Measurements from ENCODE around the gene LMTK3. TPM values are rescaled to one million over a fixed set of nuclear protein-coding genes. Genes with fewer than 3 reads are reported as not detected.

LMTK3 gene
- polyA plus RNA-seq, 1 of the 3 experiments (the other 2 are of a cell fraction), result 3.2 TPM

- Histone ChIP-seq H3K27ac (ENCODE audit: low read depth in 2 of 2, low read length in 1 of 2) (no peak overlapping the region), H3F3A (replicated peaks; ENCODE audit: insufficient read depth) (peaks cover 11% of the 10 kb centered on the region), H4K20me1 (ENCODE audit: insufficient read depth) (peaks cover 29% of the 10 kb centered on the region), H3K9ac (no peak overlapping the region), H3K79me2 (ENCODE audit: insufficient read depth) (peaks cover 20% of the 10 kb centered on the region), H3K27me3 (ENCODE audit: insufficient read depth) (no peaks in the 10 kb centered on the region), H3K4me1 (ENCODE audit: control insufficient read depth in 1 of 2, insufficient read depth in 2 of 2, low read depth in 1 of 2, low read length in 1 of 2) (no peaks in the 10 kb centered on the region; a peak in 1 of 4 replicates), H3K36me3 (replicated peaks in 1 of 2; ENCODE audit: control insufficient read depth in 1 of 2, insufficient read depth in 2 of 2, low read length in 1 of 2) (peaks cover 43 to 76% of the 10 kb centered on the region in 2 experiments), H3K9me2 (no peaks in the 10 kb centered on the region), H3K4me2 (no peak overlapping the region), H3K9me3 (no peaks in the 10 kb centered on the region), H2AFZ (ENCODE audit: low read depth) (no peak overlapping the region), H3K4me3 (ENCODE audit: low read depth in 2 of 2, low read length in 1 of 2) (no peak overlapping the region)
- TF ChIP-seq RFX5 (IDR thresholded peaks at IDR 0.05; ENCODE audit: low read length) (no peak), PBX3 (IDR thresholded peaks at IDR 0.05) (no peak), MAX (IDR thresholded peaks at IDR 0.05; ENCODE audit: low read depth) (no peak), TCF12 (IDR thresholded peaks at IDR 0.05) (no peak), RAD21 (IDR thresholded peaks at IDR 0.05; ENCODE audit: low read length) (no peak), FOSL2 (IDR thresholded peaks at IDR 0.05; ENCODE audit: borderline replicate concordance, low read depth) (no peak), TAF1 (IDR thresholded peaks at IDR 0.05; ENCODE audit: borderline replicate concordance, low read depth, low read length) (no peak), MXI1 (IDR thresholded peaks at IDR 0.05; ENCODE audit: low read depth, low read length) (no peak), FOXJ3 (CRISPR knock-in tag; IDR thresholded peaks at IDR 0.05) (no peak), ELF1 (IDR thresholded peaks at IDR 0.05) (no peak), FOXM1 (IDR thresholded peaks at IDR 0.05; ENCODE audit: low read depth) (no peak), JUND (IDR thresholded peaks at IDR 0.05) (no peak)
- ChIA-PET POLR2A (interaction anchor here (1.2 kb wide), 1 partner anchor 162 kb away, joined by 4 read pairs; no protein-coding TSS in a partner anchor), CTCF (interaction anchor here (1.0 to 5.0 kb wide), 5 partner anchors 14 to 161 kb away, joined by 3 to 40 read pairs (median 4); partner anchors contain the start of gene GRIN2D)
- WGBS (ENCODE audit: low lambda C conversion rate), result 94% methylated on average over 9 of the region's 9 CpGs
- DNase-seq, result no peak
Observed at GRCh38 chr19:48476176-48476575, 35.5 kb downstream of the LMTK3 start.

GRCh38 chr19:48475369-48476068 is 36.1 kb downstream of the LMTK3 start:
- Histone ChIP-seq H3F3A (replicated peaks; ENCODE audit: insufficient read depth) (peaks cover 10% of the 10 kb centered on the region), H3K9me2 (no peaks in the 10 kb centered on the region), H4K20me1 (ENCODE audit: insufficient read depth) (peaks cover 36% of the 10 kb centered on the region), H3K79me2 (ENCODE audit: insufficient read depth) (peaks cover 26% of the 10 kb centered on the region), H3K4me3 (ENCODE audit: low read depth in 2 of 2, low read length in 1 of 2) (no peak overlapping the region), H3K9ac (no peak overlapping the region), H2AFZ (ENCODE audit: low read depth) (no peak overlapping the region), H3K27me3 (ENCODE audit: insufficient read depth) (no peaks in the 10 kb centered on the region), H3K4me1 (ENCODE audit: control insufficient read depth in 1 of 2, insufficient read depth in 2 of 2, low read depth in 1 of 2, low read length in 1 of 2) (peaks cover 0 to 4% of the 10 kb centered on the region in 2 experiments; a peak in 2 of 4 replicates), H3K9me3 (no peaks in the 10 kb centered on the region), H3K4me2 (no peak overlapping the region), H3K27ac (ENCODE audit: low read depth in 2 of 2, low read length in 1 of 2) (no peak overlapping the region), H3K36me3 (replicated peaks in 1 of 2; ENCODE audit: control insufficient read depth in 1 of 2, insufficient read depth in 2 of 2, low read length in 1 of 2) (peaks cover 50 to 80% of the 10 kb centered on the region in 2 experiments)
- 96% methylated on average over 12 of the region's 17 CpGs for WGBS (ENCODE audit: low lambda C conversion rate)
- ChIA-PET CTCF (interaction anchor here (1.0 to 5.0 kb wide), 5 partner anchors 14 to 161 kb away, joined by 3 to 40 read pairs (median 4); partner anchors contain the start of gene GRIN2D), POLR2A (interaction anchor here (1.2 kb wide), 1 partner anchor 162 kb away, joined by 4 read pairs; no protein-coding TSS in a partner anchor)
- DNase-seq, result no peak
- TF ChIP-seq TEAD4 (IDR thresholded peaks at IDR 0.05; ENCODE audit: borderline replicate concordance, insufficient read depth), result no peak
- TF ChIP-seq CHD2 (IDR thresholded peaks at IDR 0.05; ENCODE audit: low read length, partially characterized antibody), result no peak
- no peak for TF ChIP-seq GATA2 (CRISPR knock-in tag; IDR thresholded peaks at IDR 0.05)
- no peak for TF ChIP-seq USF1 (IDR thresholded peaks at IDR 0.05; ENCODE audit: borderline replicate concordance, low read depth)
- no peak for TF ChIP-seq MEF2A (IDR thresholded peaks at IDR 0.05; ENCODE audit: borderline replicate concordance, low read depth)
- TF ChIP-seq MXI1 (IDR thresholded peaks at IDR 0.05; ENCODE audit: low read depth, low read length), result no peak
- TF ChIP-seq FOXM1 (IDR thresholded peaks at IDR 0.05; ENCODE audit: low read depth), result no peak
- no peak for TF ChIP-seq CTCF (IDR thresholded peaks at IDR 0.05)
- no peak for TF ChIP-seq REST (IDR thresholded peaks at IDR 0.05; ENCODE audit: low read depth, low read length)
- TF ChIP-seq SMC3 (IDR thresholded peaks at IDR 0.05; ENCODE audit: low read depth, low read length), result no peak
- TF ChIP-seq SIN3A (IDR thresholded peaks at IDR 0.05; ENCODE audit: borderline replicate concordance, low read depth, low read length), result no peak

Measured in SK-N-SH (cell line).